Ovary (tissue), 9 donors: ENCODE results near the gene TBCK. TPM values are rescaled to one million over a fixed set of nuclear protein-coding genes. Genes with fewer than 3 reads are reported as not detected.

ENCODE experiments used
- DNase-seq, 5 donors: peaks; one replicate each; pipeline ENCODE4 v3.0.0-alpha.2; 2019 to 2020
- H3K27ac ChIP-seq, 2 donors: fragments of 200-600 bp; one replicate each; pipeline versions ENCODE4 v1.5.1 to v1.8.0; 2019 to 2022
- H3K27me3 ChIP-seq: fragments of 200-600 bp; one replicate; pipeline ENCODE4 v1.8.0; 2022
- H3K36me3 ChIP-seq: fragments of 200-600 bp; sonication (generic); one replicate; pipeline ENCODE4 v1.5.1; 2019
- H3K4me1 ChIP-seq: one replicate; pipeline ENCODE4 v1.8.1; 2013; ENCODE audit warnings: mild to moderate bottlenecking, moderate library complexity; ENCODE audit not compliant: insufficient read depth
- H3K4me3 ChIP-seq: fragments of 200-600 bp; sonication (generic); one replicate; pipeline ENCODE4 v1.5.1; 2017
- H3K9me3 ChIP-seq, 2 donors: fragments of 200-600 bp in 1 of 2; sonication (generic) in 1 of 2; one replicate each; pipeline versions ENCODE4 v1.5.1 to v1.8.1; 2013 to 2019; ENCODE audit warnings: mild to moderate bottlenecking in 1 of 2, moderate library complexity in 1 of 2
- EP300 ChIP-seq: sonication (generic); formaldehyde crosslinking; IDR thresholded peaks from one replicate; pipeline ENCODE4 v1.6.1; 2017; ENCODE audit warnings: antibody characterized with exemption
- POLR2A ChIP-seq: fragments of 450-650 bp; IDR thresholded peaks from one replicate; pipeline ENCODE4 v1.6.1; 2017; ENCODE audit warnings: antibody characterized with exemption, mild to moderate bottlenecking, moderate library complexity
- WGBS, 3 donors: extraction: QIAGEN DNeasy Blood & Tissue Kit in 1 of 3; methylation state at CpG; one replicate each; pipeline versions ENCODE4 v1.1.5 to v1.1.7; 2013 to 2017; 5-methylcytosine and 5-hydroxymethylcytosine counted together
- intact Hi-C, 4 donors: fragments of 100-400 bp; cut with DNase I; formaldehyde crosslinking; loops; one replicate each; pipeline versions ENCODE4 v1.11.0 to v1.15.1; 2022 to 2023
- polyA plus RNA-seq, 2 donors: library from polyadenylated mRNA; stranded (reverse); fragments of 200-250 nt in 1 of 2; fragments of 350-450 nt in 1 of 2; fragmentation: Illumina TruSeq in 1 of 2; extraction: RNeasy Lipid Tissue Mini Kit (QIAGEN cat#74804) in 1 of 2; gene quantifications; one replicate each; pipeline ENCODE4 v1.2.3, GENCODE V29; 2013 to 2014
- total RNA-seq, 7 donors: library from RNA; depleted of rRNA in 2 of 7; stranded (reverse); fragments of >200 nt in 2 of 7; fragmentation: NEBNext Ultra II Directional in 3 of 7; extraction: Animal tissue kit (Norgen Biotek cat#: 25700) in 3 of 7; gene quantifications; one replicate each; pipeline versions ENCODE4 v1.1.0 to v1.2.4, GENCODE V29; 2016 to 2023
- TF ChIP-seq, protein P1 (sequence below), 3 donors: fragments of 450-650 bp in 2 of 3; fragments of 200-600 bp in 1 of 3; IDR thresholded peaks; one replicate each; pipeline versions ENCODE4 v1.5.1 to v1.8.0; 2016 to 2022; ENCODE audit warnings: antibody characterized with exemption in 3 of 3, mild to moderate bottlenecking in 1 of 3
- donor health status: DM: no; HTN: no; CAD: no; lungs with moderate emphysema.
- donor health status: DM: no; HTN: no; CAD: no.
- donor health status: Bipolar disorder and iron deficiency.
- donor health status: DM: yes; HTN: yes; CAD: no.
- donor health status: DM: no; HTN: no; CAD: no.
- donor health status: DM: yes; HTN: yes; CAD: no.

The TBCK gene
- total and polyA plus RNA-seq, 9 donors, result 13.6 to 50.1 (median 39.1) TPM

DNA sequence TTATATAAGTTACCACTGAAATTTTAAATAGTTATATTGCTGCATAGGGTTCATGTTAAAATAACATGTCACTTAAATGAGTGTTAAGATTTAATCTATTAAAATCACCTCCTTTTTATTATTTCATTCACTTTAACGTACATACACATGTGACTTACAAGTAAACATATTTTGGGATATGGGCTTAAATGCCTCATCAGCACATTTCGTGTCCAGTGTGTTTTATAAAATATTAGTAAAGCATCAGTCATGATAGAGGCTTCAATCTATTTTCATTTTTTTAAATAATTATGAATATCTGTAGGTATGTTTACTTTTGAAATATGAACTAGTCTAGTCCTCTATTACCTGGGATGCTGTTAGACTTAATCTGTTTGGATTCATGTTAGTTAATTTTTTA, 277.1 kb downstream of the TBCK start:
- Histone ChIP-seq H3K4me1 (no peaks in the 10 kb centered on the region), H3K27me3 (no peaks in the 10 kb centered on the region), H3K36me3 (no peaks in the 10 kb centered on the region), H3K9me3 (no peaks in the 10 kb centered on the region), H3K27ac (no peak overlapping the region), H3K4me3 (no peak overlapping the region)
- WGBS, 3 donors, result 75 to 88% (median 84%) methylated on average over 2 of the region's 2 CpGs
- no peak for DNase-seq
- intact Hi-C loops, result no loop called here
- no peak for TF ChIP-seq POLR2A
- TF ChIP-seq, protein P1, sequence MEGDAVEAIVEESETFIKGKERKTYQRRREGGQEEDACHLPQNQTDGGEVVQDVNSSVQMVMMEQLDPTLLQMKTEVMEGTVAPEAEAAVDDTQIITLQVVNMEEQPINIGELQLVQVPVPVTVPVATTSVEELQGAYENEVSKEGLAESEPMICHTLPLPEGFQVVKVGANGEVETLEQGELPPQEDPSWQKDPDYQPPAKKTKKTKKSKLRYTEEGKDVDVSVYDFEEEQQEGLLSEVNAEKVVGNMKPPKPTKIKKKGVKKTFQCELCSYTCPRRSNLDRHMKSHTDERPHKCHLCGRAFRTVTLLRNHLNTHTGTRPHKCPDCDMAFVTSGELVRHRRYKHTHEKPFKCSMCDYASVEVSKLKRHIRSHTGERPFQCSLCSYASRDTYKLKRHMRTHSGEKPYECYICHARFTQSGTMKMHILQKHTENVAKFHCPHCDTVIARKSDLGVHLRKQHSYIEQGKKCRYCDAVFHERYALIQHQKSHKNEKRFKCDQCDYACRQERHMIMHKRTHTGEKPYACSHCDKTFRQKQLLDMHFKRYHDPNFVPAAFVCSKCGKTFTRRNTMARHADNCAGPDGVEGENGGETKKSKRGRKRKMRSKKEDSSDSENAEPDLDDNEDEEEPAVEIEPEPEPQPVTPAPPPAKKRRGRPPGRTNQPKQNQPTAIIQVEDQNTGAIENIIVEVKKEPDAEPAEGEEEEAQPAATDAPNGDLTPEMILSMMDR (IDR thresholded peaks at IDR 0.05), result no peak
- TF ChIP-seq EP300, result no peak

DNA sequence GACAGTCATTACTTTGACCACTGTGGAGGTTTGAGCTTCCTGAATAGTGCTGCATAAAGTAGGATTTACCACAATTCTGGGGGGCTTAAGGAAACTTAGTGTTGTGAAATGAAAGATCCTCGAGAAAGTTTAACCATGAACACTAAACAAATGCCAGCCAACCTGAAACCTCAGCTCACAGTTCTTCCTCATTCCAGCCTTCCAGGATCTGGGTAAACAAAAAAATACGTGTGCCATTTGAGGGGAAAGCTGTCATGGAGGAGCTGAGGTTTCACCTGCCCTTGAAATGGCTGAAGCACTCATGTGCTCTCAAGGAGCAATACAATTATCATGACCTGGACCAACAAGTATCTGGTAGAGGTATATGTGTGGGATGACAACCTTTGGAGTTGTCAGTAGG, 278.0 kb downstream of the TBCK start:
- H3K27ac ChIP-seq, result no peak overlapping the region
- H3K27me3 ChIP-seq, result no peaks in the 10 kb centered on the region
- H3K36me3 ChIP-seq, result no peaks in the 10 kb centered on the region
- WGBS, 3 donors, result 53 to 61% (median 58%) methylated on average over 2 of the region's 2 CpGs
- TF ChIP-seq POLR2A (no peak), EP300 (no peak)
- TF ChIP-seq, protein P1 (IDR thresholded peaks at IDR 0.05), result no peak
- H3K4me3 ChIP-seq, result no peak overlapping the region
- no peaks in the 10 kb centered on the region for H3K4me1 ChIP-seq
- intact Hi-C loops, result no loop called here
- DNase-seq, result no peak
- no peaks in the 10 kb centered on the region for H3K9me3 ChIP-seq

DNA sequence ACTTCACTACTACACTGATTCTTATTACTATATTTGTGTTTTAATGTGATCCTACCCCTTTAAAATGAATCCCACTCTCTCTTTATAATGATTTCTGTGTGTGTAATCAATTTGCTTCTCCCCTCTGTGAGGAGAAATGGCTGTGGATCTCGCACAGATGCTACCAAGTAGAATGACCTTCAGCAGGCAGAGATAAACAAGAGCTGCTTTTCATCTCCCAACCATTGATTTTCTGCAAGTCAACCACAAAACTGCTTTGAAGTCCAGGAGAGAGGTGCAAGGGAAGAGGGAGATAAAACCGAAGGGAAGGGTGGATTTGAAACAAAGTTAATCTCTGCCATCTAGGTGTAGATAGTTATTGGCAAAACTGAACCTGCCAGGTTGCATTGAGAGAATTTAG, 279.2 kb downstream of the TBCK start:
- Histone ChIP-seq H3K4me3 (no peak overlapping the region), H3K9me3 (no peaks in the 10 kb centered on the region), H3K27ac (no peak overlapping the region), H3K27me3 (no peaks in the 10 kb centered on the region), H3K4me1 (no peaks in the 10 kb centered on the region), H3K36me3 (no peaks in the 10 kb centered on the region)
- TF ChIP-seq, protein P1 (IDR thresholded peaks at IDR 0.05), result no peak
- TF ChIP-seq POLR2A (no peak), EP300 (no peak)
- WGBS, 3 donors, result 25 to 39% (median 25%) methylated on average over 2 of the region's 2 CpGs
- intact Hi-C loops, result no loop called here
- no peak for DNase-seq

DNA sequence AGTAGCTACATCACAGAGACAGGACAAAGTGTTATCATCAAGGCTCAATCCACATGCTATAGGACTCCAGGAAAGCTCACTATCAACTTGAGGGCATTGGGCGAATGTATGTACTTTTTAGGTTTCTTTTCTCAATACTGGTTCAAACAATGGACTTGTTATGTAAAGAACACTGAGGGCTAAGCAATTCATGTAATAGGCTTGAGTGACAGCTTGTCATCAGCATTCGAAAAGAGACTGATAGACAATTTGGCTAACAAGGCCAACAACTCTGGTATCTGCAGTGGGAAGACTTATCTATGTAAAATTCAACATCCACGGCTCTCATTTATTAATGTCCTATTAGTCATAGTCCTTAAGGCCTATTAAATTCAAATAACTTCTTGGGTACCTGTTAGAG, 279.7 kb downstream of the TBCK start:
- no peaks in the 10 kb centered on the region for H3K9me3 ChIP-seq
- DNase-seq, result no peak
- no peak overlapping the region for H3K27ac ChIP-seq
- H3K27me3 ChIP-seq, result no peaks in the 10 kb centered on the region
- no peaks in the 10 kb centered on the region for H3K4me1 ChIP-seq
- WGBS, 3 donors, result 87 to 89% (median 88%) methylated on average over 3 of the region's 3 CpGs
- intact Hi-C loops, result no loop called here
- H3K36me3 ChIP-seq, result no peaks in the 10 kb centered on the region
- TF ChIP-seq EP300 (no peak), POLR2A (no peak)
- TF ChIP-seq, protein P1 (IDR thresholded peaks at IDR 0.05), result no peak
- H3K4me3 ChIP-seq, result no peak overlapping the region

DNA sequence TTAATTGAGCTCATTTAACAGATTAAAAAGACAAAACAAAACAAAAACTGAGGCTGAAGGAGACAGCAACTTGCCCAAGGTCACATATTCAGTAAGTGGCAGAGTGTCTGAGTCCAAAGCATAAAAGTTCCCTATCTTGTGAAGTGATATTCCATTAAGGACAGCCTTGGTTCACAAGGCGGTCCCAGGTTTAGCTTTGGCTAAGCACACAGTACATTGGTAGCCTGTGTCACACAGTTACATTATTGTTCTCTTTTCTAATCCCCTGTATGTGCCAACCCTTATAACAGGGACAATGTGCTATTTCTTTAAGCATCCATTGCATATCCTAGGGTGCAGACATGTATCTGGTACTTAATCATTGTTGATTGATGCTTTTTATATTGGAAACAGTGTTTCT, 280.8 kb downstream of the TBCK start:
- Histone ChIP-seq H3K36me3 (no peaks in the 10 kb centered on the region), H3K27ac (no peak overlapping the region), H3K27me3 (no peaks in the 10 kb centered on the region), H3K4me3 (no peak overlapping the region), H3K4me1 (no peaks in the 10 kb centered on the region), H3K9me3 (no peaks in the 10 kb centered on the region)
- TF ChIP-seq, protein P1 (IDR thresholded peaks at IDR 0.05), result no peak
- no peak for TF ChIP-seq POLR2A
- 78 to 95% (median 92%) methylated on average over 1 of the region's 1 CpG for WGBS, 3 donors
- intact Hi-C loops, result no loop called here
- no peak for DNase-seq
